Bone marrow (tissue), 2 donors: ENCODE measurements around the gene CD300H.
A peak's percentile ranks its signal among the peaks of the same experiment; 100 is the strongest.
"Not testable (repeated sequence)": the region's sequence is repeated elsewhere in the genome, so short reads cannot be mapped to it uniquely, and the experiment has no call there.

ENCODE experiments used
- DNase-seq, 2 donors: peaks; one replicate each; lab custom pipeline; 2025; lab: John Stamatoyannopoulos, UW

CD300H gene

DNA sequence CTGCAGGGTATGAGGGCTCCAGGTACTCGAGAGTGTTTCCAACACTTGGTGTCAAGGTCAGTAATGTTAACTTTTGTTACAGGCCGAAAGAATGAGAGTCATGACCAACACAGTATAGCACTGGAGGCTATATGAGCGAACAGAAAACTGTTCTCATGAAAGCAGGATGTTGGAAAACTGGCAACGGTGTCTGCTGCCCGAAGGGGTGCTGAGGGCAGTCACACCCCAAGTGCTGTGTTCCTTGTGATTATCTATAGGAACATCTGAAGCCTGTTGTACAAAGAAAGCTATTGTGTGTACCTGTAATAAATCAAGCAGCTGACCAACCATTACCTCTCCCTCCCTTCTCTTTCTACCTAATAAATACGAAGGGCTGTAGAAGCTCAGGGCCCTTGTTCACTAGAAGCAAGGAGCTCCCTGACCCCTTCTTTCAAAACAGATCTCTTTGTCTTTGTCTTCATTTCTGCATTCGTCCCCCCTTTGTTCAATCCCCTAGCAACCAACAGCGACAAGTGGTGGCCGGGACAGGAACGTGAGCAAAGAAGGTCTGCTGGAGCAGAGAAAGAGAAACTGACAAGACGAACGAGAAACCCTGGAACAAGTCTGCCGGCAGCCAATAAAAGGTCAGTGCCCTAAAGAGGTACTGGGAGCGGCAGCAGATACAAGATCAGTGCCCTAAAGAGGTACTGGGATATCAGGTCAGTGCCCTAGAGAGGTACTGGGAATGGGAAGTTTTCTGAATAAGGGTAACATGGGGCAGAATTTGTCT lies 17.2 kb upstream of the CD300H start:
- no peak for DNase-seq

DNA sequence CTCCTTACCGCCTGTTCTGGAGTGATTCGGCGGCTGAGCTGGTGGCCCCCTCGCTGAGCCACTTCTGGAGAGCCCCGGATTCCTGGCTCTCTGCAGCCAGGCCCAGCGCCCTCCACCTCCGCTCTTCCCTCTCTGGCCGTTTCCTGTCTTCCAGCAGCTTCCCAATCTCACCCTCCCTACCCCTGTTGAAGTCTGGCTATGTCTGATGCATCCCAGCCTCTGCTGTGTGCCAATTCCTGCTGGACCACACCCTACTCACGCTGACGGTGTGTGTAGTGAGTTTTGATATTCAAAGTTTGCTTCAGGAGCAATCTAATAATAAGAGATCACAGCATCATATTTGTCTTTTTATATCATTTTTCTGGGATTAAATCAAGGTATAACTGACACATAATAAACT lies 15.3 kb upstream of the CD300H start:
- DNase-seq: no peak

- DNase-seq: no peak
Measured at GRCh38 chr17:74579900-74580299, 12.6 kb upstream of the CD300H start.

DNA sequence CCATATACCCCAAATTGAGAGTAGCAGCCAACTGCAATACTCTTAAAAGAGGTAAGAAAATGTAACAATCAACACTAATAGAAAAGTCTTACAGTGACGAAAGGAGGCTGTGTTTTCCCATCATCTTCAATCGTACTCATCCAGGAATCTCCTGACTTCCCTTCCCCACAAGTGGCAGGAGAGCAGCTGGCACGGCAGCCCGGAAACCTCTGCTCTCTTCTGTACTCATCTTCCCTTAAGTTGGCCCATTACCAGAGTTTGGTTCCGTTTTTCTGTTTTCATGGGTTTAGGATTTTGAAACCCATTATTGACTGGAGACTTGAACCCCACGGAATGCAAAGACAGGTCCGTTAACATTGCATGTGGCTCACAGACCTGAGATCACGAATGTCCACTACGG lies 11.7 kb upstream of the CD300H start:
- no peak for DNase-seq

- no peak for DNase-seq
Measured at GRCh38 chr17:74574489-74575142, 7.3 kb upstream of the CD300H start.

- DNase-seq: not testable (repeated sequence)
Measured at GRCh38 chr17:74573635-74574034, 6.3 kb upstream of the CD300H start.

- DNase-seq: no peak
Measured at GRCh38 chr17:74573169-74573568, 5.9 kb upstream of the CD300H start.

- no peak for DNase-seq
Measured at GRCh38 chr17:74571621-74572270, 4.4 kb upstream of the CD300H start.

DNA sequence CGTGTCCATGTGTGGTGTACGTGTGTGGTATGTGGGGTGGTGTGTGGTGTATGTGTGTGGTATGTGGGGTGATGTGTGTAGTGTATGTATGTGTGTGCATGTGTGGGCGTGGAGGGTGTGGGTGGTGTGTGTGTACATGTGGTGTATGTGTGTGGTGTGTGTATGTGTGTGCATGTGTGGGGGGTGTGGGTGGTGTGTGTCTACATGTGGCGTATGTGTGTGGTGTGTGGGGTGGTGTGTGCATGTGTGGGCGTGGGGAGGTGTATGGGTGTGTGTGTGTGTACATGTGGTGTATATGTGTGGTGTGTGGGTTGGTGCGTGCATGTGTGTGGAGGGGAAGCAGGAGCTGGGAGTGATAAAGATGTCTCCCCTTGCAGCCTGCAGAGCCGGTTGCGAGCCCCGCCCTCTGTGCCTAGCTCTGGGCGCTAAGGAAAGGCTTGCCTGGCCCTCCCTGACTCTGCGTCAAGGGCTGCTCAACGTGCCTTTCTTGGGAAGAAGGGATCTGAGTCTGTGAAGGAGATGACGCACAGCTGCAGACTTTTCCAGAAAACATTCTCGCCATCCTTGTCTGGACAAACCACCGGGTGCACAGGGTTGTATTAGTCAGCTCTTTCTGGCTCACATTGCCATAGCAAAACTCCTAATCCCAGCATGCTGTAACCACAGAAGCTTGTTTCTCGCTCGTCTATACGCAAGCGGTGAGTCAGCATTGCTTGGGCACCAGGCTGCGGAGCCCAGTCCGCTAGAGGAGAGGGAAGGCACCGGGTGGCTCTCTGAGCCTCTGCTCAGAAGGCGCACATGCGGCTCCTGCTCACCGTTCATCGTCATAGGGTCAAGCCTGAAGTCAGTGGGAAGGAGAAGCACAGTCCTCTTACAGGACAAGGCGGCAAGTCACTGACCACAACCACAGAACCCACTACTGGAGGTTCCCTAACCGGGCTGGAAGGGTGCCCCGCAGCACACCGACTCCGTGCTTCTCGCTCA lies 2.0 kb upstream of the CD300H start:
- DNase-seq: peak; percentile 65 to 70

- no peak for DNase-seq
Measured at GRCh38 chr17:74568106-74568873, 981 bp upstream of the CD300H start.

DNA sequence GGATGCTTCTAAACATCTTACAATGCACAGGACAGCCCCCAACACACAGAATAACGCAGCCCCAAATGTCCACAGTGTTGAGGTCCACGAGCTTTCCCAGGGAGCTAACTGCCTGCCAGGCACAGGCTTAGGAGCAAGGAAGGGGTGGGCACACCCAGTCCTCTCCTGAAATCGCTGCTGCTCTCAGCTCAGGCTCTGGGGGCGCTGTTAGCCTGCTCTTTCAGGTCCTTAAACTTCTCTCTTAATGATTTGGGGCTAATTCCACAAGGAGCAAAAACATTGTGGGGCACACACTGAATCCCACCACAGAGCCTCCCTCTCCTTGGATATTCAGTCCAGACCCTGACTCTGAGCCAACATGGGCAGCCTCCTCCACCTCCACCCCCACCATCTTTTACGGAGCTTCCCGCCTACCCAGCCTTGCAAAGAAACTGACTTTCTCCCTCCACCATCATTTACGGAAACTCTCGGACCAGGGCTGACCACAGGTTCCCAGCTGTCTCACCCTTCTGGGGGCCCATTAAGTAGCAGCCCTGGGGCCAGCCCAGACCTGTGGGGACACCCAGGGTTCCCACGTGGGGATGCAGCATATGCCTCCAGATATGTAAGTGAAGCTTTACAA lies 1.1 kb downstream of the CD300H start:
- DNase-seq: peak in 1 of 2 donors; percentile 11

DNA sequence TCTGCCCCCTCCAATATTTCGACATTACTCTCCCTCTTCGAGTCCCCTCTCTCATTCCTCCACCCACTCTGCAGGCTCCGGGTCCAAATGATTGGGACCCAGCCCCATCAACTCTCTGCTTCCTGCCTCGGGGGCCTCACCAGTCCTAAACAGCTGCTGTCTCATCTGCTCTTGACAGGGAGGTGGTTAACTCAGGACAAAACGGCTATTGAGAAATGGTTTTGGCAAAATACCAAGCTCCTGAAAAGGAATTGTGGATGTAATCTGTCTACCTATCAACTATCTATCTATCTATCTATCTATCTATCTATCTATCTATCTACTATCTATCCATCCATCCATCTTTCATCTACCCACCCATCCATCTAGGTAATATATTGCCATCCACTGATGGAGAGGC lies 2.2 kb downstream of the CD300H start:
- no peak for DNase-seq

GRCh38 chr17:74563358-74563757 lies 4.0 kb downstream of the CD300H start:
- DNase-seq: no peak

DNA sequence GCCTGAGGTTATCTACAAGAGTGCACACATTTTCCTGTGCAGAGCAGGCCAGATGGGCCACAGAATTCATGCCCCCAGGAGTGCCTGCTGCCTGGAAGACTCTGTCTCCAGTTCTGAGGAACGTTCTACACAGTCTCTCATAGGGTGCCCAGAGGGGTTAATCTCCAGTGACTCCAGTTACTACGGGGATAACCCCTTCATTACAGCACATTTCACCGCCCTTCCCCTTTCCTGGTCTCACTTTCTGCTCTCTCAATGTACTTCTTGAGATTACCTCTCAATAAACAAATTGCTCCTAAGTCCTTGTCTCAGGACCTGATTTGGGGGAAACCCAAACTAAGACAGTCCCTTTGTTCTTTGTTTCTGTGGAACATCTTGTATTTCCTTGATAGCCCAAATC lies 5.7 kb downstream of the CD300H start:
- no peak for DNase-seq

DNA sequence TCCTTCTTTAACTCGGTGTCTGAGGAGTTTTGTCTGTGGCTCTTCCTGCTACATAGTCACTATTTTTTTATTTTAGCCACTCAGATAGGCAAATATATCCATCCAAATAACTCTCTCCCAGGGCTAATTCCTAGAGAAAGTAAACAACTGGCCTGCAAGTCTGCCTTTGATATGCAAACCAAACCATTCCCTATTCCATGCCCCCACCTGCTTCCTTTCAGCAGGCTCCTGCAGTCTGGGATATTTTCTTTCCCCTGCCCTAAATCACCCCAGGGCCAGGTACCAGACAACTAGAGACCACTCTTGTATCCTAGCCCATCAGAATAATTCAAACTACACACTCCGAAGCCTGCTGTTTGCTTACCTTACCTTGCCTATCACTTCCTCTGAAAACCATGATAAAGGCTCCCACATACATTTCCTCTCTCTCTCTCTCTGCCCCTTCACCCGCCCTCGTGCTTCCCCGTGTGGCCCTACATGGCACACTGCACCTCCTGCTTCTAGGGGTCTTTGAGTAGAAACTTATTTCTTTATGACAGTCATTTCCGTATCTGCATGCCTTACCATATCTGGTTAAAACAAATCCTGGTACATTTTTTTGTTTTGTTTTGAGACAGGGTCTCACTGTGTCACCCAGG lies 8.3 kb downstream of the CD300H start:
- no peak for DNase-seq

GRCh38 chr17:74558402-74558801 lies 8.9 kb downstream of the CD300H start:
- not testable (repeated sequence) for DNase-seq

- no peak for DNase-seq
Measured at GRCh38 chr17:74555427-74555940, 11.8 kb downstream of the CD300H start.

DNA sequence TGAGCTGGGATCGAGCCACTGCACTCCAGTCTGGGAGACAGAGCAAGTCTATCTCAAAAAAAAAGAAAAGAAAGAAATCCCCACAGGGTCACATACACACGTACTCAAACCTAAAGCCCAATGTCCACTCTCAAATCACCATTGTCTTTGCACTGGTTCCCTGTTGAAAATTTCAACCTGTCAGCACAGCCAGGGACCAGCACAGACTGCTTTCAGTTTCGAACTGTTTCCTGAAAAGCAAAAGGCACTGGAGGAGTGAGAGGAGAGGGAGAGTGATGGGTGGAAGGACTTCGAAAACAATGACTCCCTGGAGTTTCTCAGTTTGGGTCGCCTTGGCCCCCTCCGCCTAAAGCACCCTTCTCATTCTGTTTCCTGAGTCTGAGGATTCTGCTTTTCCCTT lies 12.4 kb downstream of the CD300H start:
- DNase-seq: no peak

DNA sequence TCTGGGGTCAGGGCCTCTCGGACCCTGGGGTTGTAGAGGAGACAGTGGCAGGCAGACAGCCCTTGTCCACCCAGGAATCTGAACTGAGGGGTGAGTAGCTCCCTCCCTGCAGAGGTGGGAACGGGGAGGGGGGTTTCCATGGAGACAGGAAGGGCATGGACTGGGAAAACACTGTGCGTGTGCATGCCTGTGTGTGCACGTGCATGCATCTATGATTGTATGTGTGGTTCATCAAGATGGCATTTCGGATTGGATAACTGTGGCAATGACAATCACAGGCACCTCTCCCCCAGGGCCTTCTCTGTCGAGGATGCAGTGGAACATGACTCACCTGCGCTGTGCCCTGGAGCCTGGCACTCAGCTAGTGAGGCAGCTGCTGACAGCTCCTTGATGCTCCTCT lies 15.3 kb downstream of the CD300H start:
- no peak for DNase-seq

DNA sequence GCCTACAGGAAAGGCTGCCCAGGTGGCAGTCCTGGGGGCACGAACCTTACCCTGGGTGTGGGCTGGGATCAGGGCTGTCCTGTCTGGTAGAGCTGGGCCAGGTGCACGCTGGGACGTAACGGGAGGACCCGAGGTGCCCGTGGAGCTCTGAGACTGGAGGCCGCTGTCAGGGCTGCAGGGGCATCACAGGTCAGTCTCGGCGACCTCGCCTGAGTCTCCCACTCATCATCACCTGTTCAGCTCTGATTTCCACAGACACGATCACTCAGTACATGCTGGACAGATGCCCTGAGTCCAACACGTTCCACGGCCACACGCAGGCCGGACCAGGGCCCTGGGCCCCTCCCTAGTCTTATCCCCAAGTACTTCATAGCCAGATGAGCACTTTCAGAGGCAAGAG lies 16.7 kb downstream of the CD300H start:
- DNase-seq: no peak
